Activated CD4-positive, alpha-beta T cell treated with anti-CD3 and anti-CD28 coated beads for 48 hours (primary cell): ENCODE data around the gene WDR43.

Experiments
- DNase-seq: peaks from one replicate; pipeline ENCODE4 v3.0.0-alpha.2; 2020

Gene WDR43, protein sequence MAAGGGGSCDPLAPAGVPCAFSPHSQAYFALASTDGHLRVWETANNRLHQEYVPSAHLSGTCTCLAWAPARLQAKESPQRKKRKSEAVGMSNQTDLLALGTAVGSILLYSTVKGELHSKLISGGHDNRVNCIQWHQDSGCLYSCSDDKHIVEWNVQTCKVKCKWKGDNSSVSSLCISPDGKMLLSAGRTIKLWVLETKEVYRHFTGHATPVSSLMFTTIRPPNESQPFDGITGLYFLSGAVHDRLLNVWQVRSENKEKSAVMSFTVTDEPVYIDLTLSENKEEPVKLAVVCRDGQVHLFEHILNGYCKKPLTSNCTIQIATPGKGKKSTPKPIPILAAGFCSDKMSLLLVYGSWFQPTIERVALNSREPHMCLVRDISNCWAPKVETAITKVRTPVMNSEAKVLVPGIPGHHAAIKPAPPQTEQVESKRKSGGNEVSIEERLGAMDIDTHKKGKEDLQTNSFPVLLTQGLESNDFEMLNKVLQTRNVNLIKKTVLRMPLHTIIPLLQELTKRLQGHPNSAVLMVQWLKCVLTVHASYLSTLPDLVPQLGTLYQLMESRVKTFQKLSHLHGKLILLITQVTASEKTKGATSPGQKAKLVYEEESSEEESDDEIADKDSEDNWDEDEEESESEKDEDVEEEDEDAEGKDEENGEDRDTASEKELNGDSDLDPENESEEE

DNA sequence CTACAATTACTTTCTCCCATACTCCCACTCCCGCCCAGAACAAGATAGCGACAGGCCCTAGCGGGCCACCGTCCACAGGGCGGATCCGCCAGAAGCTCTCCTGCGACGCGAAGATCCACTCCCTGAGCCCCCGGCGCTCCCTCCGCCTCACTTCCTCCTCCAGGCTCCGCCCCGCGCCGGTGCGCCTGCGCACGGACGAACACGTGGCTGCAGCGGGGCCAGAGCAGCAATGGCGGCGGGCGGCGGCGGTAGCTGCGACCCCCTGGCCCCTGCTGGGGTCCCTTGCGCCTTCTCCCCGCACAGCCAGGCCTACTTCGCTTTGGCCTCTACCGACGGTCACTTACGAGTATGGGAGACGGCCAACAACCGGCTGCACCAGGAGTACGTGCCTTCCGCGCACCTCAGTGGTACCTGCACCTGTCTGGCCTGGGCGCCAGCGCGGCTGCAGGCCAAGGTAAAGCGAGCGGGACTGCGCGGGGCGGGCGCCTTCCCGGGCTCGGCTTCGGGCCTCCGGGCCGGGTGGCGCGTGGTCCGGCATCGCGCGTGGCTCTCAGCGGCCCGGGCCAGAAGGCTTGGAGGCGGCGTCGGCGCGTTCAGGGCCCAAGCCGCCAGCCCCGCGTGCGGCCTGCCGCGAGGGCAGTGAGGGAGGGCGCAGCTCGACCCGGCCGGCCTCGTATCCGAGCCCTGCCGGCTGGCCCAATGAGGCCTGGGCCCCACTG lies at the start of gene WDR43:
Gene WDR43 (plus strand): TSS at position 198 of the 719 bp plus-strand sequence. CDS start 32 bp downstream, at position 230.
- DNase-seq = peak; percentile 98

DNA sequence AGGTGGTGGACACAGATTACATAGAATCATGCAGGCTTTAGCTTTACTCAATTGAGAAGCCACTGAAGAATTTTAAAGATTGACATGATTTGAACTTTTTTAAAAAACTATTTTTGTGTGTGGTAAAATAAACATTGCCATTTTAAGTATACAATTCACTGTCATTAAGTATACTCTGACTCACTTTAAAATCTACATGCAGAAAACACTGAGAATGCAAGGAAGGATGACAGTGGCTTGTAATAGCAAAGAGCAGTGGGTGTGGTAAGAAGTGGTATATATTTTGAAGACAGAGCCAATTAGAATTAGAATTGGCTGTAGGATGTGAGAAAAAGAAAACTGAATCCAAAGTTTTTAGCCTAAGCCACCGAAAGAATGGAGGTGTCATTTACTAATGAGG lies 39.3 kb upstream of the WDR43 start:
- DNase-seq = no peak

DNA sequence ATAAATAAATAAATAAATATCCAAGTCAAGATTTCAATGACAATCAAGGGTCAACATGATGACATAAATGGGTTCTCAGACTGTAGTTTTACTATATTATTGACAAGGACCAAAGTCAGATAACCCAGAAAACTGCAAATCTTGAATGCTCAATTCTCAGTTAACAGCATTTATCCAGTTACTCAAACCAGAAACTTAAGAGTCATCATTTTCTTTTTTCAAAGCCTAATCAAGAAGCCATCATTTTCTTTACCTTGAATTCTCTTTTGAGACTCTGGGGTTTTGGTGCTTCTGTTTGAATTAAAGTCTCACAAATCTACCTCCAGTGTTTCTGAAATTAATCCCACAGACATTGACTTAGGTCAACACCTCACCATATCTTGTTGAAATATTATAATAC lies 38.5 kb upstream of the WDR43 start:
- DNase-seq = no peak

DNA sequence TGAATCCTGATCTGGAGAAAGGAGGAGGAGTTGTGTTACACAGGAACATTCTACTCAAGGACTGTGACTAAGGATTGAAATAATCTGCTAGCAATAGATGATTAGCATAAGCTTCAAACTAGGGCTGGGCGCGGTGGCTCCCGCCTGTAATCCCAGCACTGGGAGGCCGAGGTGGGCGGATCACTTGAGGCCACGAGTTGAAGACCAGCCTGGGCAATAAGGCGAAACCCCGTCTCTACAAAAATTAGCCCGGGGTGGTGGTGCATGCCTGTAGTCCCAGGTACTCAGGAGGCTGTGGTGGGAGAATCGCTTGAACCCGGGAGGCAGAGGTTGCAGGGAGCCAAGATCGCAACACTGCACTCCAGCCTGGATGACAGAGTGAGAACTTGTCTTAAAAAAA lies 25.9 kb upstream of the WDR43 start:
- DNase-seq = no peak

DNA sequence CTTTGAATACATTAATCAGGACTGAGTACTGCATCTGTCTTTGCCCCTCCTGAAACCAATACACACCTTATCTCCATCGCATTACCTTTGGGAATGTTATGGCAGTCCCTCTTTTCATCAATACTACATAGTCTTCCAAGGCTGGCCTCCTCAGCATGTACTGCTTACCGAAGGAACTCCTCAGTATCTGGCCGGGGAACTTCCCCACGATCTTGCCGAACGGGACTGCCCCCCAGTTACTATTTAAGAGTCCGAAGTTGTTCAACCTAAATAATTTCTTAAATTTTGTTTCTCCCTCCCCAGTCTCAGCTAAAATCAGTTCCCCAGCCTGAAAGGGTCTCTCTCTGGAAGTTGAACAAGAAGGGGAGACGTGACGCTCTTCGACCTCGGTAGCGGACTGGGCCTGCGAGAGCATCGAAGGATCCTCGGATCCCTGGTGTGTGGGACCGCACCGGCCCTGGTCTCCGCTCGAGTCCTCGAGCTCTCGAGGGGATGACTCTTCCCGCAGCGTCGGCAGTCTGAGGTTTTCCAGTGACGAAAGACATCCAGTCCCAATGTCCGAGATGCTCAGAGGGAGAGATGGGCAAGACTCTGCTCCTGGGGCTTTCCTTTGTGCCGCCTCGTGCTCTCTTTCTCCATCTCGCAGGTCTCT lies 24.8 kb upstream of the WDR43 start:
- no peak for DNase-seq

DNA sequence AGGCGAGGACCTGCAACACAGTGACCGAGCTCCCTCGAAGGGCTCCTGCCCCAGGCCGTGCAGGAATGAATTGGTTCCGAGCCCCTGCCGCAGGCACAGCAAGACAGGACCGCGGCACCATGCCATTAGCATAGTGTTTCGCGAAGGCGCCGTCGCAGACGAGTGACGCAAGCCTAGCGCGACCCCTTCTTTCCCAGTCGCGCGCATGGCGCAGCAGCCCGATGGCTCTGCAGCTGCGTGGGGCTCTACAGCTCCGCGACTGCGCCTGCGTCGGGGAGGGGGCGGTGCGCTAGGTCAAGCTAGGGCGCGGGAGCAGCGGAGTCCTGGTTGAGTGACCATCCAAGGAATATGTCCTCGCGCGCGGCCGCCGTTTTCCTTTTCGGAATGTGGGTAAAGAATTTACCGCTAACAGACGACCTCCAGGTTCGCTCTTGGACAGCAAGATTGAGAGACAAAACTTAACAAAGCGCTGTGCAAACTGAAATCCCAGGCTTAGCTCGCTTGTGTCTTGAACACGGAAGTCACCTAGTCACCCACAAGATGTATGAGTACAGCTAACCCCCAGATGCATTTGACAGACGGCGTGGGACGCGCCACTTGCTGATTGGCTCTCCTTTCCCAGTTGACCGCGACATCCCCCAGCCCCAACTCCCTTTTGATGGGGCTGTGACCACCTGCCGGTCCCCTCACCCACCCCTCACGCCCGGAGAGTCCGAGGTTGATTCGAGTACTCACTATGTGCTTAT lies 24.1 kb upstream of the WDR43 start, which contains the start of gene TRMT61B:
Gene TRMT61B (minus strand): TSS at position 164 of the 746 bp plus-strand sequence. CDS start 32 bp downstream, at position 132.
- DNase-seq = peak; percentile 98

DNA sequence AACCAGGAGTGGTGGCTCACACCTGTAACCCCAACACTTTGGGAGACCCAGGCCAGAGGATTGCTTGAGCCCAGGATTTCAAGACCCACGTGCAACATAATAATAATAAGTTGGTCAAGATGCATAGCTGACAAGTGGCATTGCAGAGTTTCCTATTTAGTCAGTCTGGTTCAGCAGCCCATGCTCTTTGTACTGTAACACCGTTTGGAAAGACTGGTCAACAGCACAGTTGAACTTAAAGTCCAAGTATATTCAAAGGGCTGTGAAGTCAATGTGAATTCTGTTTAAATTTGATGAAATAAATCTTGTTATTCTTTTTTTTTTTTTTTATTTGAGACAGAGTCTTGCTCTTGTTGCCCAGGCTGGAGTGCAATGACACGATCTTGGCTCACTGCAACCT lies 22.8 kb upstream of the WDR43 start:
- DNase-seq = no peak

DNA sequence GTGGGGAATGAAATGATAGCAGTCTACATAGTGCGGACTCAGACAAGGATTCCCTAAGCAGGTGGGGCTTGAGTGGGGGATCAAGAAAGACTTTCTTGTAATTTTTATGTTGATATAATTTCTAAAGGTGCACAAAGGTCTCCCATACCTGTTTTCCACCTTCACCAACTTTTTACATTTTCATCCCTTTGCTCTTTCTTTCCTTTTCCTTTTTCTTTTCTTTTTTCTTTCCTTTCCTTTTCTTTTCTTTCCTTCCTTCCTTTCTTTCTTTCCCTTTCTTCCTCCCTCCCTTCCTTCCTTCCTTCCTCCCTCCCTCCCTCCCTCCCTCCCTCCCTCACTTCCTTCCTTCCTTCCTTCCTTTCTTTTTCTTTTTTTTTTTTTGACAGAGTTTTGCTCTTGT lies 14.3 kb upstream of the WDR43 start:
- DNase-seq = no peak

DNA sequence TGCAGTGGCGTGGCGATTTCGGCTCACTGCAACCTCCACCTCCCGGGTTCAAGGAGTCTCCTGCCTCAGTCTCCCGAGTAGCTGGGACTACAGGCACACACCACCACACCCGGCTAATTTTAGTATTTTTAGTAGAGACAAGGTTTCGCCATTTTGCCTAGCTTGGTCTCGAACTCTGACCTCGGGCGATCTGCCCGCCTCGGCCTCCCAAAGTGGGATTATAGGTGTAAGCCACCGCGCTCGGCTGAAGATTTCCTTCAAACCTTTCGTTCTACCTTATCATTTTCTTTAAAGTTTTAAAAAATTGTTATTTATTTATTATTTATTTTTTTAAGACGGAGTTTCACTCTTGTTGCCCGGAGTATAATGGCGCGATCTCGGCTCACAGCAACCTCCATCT lies 979 bp upstream of the WDR43 start:
- no peak for DNase-seq

DNA sequence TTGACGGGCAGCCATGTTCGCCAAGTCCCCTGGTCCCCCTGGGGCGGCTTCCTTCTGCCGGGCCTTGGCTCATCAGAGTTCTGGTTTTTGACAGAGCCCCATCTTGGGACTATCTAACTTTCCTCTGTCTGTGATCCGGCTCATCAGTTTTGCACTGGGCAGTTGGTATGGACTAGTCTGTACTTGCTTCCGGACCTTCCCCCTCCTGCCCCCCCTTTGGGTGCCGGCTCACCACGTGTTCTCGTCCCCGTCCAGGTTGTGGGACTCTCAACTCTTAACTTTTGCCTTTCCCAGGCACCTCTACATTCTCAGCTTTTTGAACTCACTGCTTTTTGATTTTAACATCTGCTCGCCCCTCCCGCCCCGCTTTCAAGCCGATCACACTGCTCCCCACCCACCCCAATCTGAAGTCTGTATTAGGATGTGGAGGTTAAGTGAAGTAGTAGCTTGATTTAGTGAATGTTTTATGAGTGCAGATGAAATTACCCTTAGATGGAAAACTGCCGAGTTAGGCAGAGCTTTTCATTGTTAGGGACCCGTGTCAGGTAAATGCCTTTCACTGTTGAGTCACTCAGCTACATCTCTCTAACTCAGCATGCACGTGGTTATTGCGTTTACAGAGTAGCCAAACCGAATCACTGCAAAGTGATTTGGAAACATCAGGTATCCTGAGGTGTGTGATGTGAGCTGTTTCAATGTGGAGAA lies 874 bp downstream of the WDR43 start:
- DNase-seq = peak; percentile 64

DNA sequence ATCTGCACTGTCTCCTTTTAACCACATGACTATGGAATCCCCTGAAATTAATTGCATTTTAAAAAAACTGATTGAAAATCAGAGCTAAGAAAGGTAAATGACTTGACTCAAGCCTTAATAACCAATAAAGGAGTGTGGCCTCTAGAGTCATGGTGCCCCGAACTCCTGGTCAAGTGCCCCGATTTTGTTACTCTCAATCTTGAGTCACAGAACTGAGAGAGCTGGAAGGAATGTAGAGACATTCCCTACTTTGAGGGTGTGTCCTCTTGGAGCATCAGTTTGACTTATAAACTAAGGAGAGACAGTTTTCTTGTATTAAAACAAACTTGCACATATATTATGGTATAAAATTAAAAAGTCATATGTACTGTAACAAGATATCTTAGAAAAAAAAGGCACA lies 2.4 kb downstream of the WDR43 start:
- no peak for DNase-seq

DNA sequence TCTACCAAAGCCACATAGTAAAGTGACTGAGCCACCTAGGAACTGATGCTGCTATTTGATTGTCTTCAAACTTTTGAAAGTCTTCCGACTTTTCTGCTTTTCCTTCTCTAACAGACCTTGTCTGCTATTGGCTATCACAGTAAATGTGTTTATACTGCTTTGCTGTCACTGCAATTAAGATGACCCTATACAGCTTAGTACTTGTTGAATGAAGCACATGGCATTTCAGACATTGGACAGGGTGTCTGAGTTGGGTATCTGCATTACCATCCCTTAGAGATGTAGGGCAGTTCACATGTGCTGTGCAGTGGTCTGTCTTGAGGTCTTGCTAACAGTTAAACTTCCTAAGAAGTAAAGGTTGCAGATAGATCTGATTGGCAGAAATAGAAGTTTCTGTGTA lies 3.6 kb downstream of the WDR43 start:
- no peak for DNase-seq

DNA sequence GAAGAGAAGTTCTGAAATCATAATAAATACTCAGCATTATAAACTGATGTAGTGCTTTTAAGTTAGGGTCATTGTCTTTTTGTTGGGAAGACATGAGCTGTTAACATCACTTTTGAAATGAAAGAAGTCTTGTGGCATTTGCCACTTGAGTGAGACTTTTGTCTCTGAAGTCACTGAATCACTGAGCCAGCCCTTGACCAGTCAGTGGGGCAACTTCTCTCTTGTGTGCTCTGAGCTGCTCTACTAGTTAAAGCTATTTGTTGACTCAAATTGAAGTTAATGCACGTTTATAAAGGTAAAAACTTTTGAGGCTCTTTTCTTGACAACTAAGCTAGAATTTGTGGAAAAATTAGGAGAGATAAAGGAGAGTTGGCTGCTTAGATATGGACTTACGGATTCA lies 6.7 kb downstream of the WDR43 start:
- no peak for DNase-seq

DNA sequence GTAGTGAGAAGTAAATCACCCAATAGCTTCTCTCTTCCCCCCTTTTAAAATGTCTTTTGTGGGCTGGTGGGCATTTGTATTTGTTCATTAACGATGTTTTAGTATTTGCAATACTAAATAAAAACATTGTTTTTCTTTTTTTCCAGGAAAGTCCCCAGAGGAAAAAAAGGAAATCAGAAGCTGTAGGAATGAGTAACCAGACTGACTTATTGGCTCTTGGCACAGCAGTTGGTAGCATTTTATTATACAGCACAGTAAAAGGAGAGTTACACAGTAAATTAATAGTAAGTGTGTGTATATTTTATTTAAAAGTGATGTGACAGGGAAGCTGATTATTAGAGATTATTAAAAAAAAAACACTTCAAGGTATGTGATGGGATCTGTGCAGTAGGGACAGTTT lies 7.4 kb downstream of the WDR43 start:
- DNase-seq = no peak

DNA sequence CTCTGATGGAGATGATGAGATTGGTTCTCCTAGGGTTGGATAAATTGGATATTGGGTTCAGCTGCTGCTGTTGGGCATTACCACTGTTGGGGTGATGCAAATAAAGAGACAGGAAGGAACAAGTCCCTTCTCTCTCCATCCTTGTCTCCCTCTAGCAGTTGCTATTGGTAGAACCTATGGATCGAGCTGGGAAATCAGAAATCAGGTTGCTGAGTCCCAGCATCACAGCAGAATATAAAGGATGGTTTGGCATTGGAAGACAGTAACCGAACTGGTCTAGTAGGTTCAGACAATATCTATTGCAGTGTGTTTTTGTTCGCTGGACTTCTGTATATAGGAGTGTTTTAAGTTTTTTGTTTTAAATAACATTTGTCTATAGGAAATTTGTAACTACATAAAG lies 8.1 kb downstream of the WDR43 start:
- no peak for DNase-seq

DNA sequence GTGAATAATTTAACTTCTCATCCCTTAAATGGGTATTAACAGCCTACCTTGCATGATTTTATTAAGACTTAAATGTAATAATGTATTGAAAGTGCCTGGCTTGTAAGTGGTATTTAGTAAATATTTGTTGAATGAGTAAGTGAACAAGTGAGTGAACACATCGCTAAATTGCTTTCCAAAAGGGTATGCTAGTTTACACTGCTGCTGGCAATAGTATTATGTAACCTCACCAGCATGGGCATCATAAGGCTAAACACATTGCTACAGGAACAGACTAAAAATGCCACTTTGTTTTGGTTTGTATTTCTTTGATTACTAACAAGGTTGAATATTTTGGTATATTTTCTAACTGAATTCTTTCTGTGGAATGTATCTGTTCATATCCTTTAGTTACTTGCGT lies 9.8 kb downstream of the WDR43 start:
- no peak for DNase-seq

DNA sequence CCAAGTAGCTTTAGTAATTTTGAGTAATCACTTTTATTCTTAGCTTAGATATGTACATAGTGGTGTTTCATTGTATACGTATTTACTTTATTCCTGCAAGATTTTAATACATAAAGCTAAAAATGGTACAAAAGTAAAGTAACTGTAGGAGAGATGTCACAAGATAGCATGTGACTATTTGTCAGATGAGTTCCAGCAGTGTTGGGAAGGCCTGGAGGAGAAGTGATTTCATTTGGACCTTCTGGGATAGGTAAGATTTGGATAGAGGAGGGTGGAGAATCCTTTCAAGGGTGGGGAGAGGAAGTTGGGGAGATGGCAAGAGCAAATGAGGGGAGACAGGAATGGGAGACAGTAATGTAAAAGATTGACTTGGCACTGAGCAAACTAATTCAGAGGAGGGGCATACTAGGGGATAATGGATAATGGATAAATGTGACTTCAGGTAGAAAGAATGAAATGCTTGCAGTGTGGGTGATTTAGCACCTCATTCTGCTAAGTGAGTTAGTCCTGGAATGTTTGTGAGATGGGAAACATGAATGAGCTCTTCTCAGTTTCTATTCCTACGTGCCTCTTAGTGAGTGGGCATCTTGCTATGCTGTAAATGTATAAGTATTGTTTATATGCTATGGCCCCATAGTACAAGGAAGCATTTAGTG lies 10.5 kb downstream of the WDR43 start:
- no peak for DNase-seq

DNA sequence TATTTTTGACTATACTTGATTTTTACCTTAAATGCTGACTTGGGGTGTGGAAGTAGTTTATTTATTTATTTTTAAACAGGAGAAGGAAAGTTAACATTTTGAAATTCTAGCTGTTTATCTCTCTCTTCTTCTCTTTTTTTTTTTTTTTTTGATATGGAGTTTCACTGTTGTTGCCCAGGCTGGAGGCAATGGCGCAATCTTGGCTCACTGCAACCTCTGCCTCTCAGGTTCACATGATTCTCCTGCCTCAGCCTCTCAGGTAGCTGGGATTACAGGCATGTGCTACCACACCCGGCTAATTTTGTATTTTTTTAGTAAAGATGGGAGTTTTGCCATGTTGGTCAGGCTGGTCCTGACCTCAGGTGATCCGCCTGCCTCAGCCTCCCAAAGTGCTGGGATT lies 11.1 kb downstream of the WDR43 start:
- no peak for DNase-seq

DNA sequence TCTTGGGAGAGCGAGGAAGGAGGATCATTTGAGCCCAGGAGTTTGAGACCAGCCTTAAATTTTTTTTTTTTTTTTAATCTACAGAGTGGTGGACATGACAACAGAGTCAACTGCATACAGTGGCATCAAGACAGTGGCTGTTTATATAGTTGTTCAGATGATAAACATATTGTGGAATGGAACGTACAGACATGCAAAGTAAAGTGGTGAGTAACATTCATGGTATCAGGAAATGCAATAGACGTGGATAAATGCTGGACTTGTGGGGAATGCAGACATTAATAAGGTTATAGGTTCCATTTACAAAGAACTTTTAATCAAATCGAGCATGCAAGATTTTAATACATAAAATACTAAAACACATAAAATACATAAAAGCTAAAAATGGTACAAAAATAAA lies 11.9 kb downstream of the WDR43 start:
- DNase-seq = no peak

DNA sequence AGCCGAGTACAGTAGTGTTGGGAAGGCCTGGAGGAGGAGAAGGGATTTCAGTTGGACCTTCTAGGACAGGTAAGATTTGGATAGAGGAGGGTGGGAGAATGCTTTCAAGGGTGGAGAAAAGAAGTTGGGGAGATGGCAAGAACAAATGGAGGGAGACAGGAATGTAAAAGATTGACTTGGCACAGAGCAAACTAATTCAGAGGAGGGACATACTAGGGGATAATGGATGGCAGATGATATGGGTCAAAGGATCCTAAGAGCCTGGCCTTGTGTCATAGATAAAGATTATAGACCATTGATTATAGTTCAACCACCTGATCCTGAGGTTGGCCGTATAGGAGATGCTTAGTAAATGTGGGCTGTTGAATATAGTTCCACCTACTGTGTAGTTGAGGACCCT lies 12.4 kb downstream of the WDR43 start:
- no peak for DNase-seq

DNA sequence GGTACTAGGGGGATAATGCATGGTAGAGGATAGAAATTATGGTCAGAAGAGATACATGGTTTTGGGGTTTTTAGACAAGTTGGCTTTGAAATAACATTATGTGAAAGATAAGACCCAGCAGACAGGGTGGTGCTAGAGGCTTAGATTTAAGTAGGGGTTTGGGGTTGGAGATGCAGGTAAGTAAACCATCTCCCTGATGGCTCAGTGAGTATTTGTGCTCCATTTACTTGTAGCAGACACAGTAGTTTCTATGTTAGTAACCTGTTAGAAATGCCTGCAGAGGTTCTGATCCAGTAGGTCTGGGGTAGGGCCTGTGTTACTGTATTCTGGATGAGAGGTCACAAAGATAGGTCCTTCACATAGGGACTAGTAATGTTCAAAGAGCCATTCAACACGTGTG lies 13.7 kb downstream of the WDR43 start:
- no peak for DNase-seq
